ENCODE data around the gene EGF. TPM values are rescaled to one million over a fixed set of nuclear protein-coding genes. Genes with fewer than 3 reads are reported as not detected.
A peak's percentile ranks its signal among the peaks of the same experiment; 100 is the strongest.

Gene EGF
- total RNA-seq, 1 experiment from 2014 or later: 1.5 TPM

GRCh38 chr4:110049951-110050925 lies 137.6 kb downstream of the EGF start:
- no CpG with 5 or more reads among the region's 9 CpGs for WGBS (ENCODE audit: extremely low coverage, insufficient read length, low lambda C conversion rate)
- Histone ChIP-seq H2BK20ac (ENCODE audit: low read depth, low read length, poor library complexity, severe bottlenecking) (no peak overlapping the region), H3K23ac (ENCODE audit: insufficient read length, low read depth, low read length) (no peak overlapping the region), H3T11ph (ENCODE audit: low read length) (no peak overlapping the region), H4K5ac (ENCODE audit: insufficient read length, low read depth, low read length) (no peak overlapping the region), H3K4me2 (ENCODE audit: insufficient read depth, insufficient read length, low read length) (no peak overlapping the region), H2AFZ (ENCODE audit: low read length) (no peak overlapping the region), H3K9me3 (ENCODE audit: control insufficient read depth, low read depth, low read length) (no peaks in the 10 kb centered on the region), H2BK15ac (ENCODE audit: low read depth, low read length) (no peak overlapping the region), H2AK5ac (ENCODE audit: insufficient read length, low read length) (no peak overlapping the region), H2BK5ac (ENCODE audit: insufficient read length, low read length) (no peak overlapping the region), H3K14ac (ENCODE audit: insufficient read depth, low read length) (no peak overlapping the region), H3K9ac (ENCODE audit: extremely low read depth, insufficient read length, low read length) (no peak overlapping the region), H3K27ac (ENCODE audit: insufficient read length, low read depth, low read length) (no peak overlapping the region), H4K8ac (replicated peaks; ENCODE audit: insufficient read length, low read depth, low read length) (no peak overlapping the region), H3K4ac (ENCODE audit: low read depth, low read length) (no peak overlapping the region), H4K91ac (ENCODE audit: insufficient read length, low read depth, low read length) (no peak overlapping the region), H3K4me1 (ENCODE audit: insufficient read depth, low read length) (no peaks in the 10 kb centered on the region), H3K27me3 (ENCODE audit: insufficient read depth, low read length) (no peaks in the 10 kb centered on the region), H3K18ac (ENCODE audit: insufficient read length, low read depth, low read length) (no peak overlapping the region), H2BK12ac (ENCODE audit: insufficient read length, low read depth, low read length) (no peak overlapping the region), H3K23me2 (ENCODE audit: insufficient read length, low read depth, low read length, poor library complexity, severe bottlenecking) (no peaks in the 10 kb centered on the region), H3K79me1 (ENCODE audit: insufficient read depth, low read depth, low read length, poor library complexity, severe bottlenecking) (no peaks in the 10 kb centered on the region), H3K56ac (ENCODE audit: insufficient read length, low read depth, low read length) (no peak overlapping the region), H3K79me2 (ENCODE audit: insufficient read depth, low read length) (no peaks in the 10 kb centered on the region), H2BK120ac (ENCODE audit: low read depth, low read length, poor library complexity, severe bottlenecking) (no peak overlapping the region), H4K20me1 (ENCODE audit: control insufficient read depth, insufficient read depth, insufficient read length) (no peaks in the 10 kb centered on the region)
- TF ChIP-seq CTCF (conservative IDR thresholded peaks at IDR 0.05): peak; percentile 80
- Mint-ChIP-seq H3K4me1 (peaks cover 0 to 5% of the 10 kb centered on the region in 2 experiments; a peak in 2 of 4 replicates), H3K4me3 (no peak overlapping the region), H3K9me3 (no peaks in the 10 kb centered on the region), H3K27me3 (ENCODE audit: low read depth) (no peaks in the 10 kb centered on the region), H3K36me3 (ENCODE audit: insufficient read depth in 1 of 3, low read depth in 3 of 3) (peaks cover 7 to 31% (median 23%) of the 10 kb centered on the region in 3 experiments), H3K27ac (peak overlapping the region in 1 of 3 experiments; percentile 84; a peak in 2 of 7 replicates)
- no peak for DNase-seq
